ENCODE data around the gene CCL21.

CCL21 gene

DNA sequence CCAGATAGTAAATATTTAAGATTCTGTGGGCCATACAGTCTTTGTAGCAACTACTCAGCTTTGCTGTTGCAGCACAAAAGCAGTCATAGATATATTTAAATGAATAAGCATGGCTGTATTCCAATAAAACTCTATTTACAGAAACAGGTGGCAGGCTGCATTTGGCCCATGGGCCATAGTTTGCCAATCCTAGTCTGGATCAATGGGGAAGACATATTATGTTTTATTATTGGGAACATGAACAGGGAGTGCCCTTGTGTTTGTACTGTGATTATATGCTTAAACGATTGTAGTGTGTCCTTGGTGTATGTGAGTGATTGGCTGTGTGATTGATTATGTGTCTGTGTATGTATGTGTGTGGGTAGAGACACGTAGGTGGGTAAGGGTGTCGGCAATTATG, 35.5 kb downstream of the CCL21 start:
- Histone ChIP-seq H3K4me3 (ENCODE audit: low read depth in 1 of 2, low read length in 2 of 2) (no peak overlapping the region), H3K9me3 (ENCODE audit: control insufficient read depth in 1 of 2, low read length in 2 of 2) (no peaks in the 10 kb centered on the region), H3K4me1 (ENCODE audit: control insufficient read depth in 1 of 2, insufficient read depth in 2 of 2, low read length in 2 of 2) (no peaks in the 10 kb centered on the region), H3K27ac (ENCODE audit: low read depth, low read length) (no peak overlapping the region), H3K36me3 (ENCODE audit: control insufficient read depth in 1 of 2, insufficient read depth in 2 of 2, low read length in 2 of 2) (no peaks in the 10 kb centered on the region), H3K9ac (ENCODE audit: low read depth in 1 of 2, low read length in 2 of 2) (no peak overlapping the region), H3K27me3 (ENCODE audit: control insufficient read depth in 1 of 2, insufficient read depth in 2 of 2, low read length in 2 of 2) (no peaks in the 10 kb centered on the region)

DNA sequence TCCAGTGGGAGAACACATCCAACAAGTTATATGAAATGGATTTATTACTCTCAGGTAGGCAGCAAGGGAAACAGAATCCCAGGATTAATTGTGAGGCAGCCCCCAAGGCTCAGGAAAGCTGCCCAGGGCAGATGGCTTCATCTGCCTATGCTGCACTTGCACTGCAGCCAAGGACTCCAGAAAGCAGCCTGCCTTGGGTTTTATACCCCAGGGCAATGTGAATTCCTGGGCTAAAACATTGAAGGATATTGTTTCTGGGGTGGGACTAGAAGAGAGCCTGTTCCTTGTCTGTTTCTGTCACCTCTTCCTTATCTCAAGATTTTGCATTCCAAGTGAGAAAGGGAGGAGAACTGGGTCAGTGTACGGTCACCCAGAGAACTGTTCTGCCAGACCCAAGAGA, 38.6 kb downstream of the CCL21 start:
- H3K27ac ChIP-seq (ENCODE audit: low read depth, low read length) = no peak overlapping the region
- no peak overlapping the region for H3K4me3 ChIP-seq (ENCODE audit: low read depth in 1 of 2, low read length in 2 of 2)
- H3K36me3 ChIP-seq (ENCODE audit: control insufficient read depth in 1 of 2, insufficient read depth in 2 of 2, low read length in 2 of 2) = no peaks in the 10 kb centered on the region
- H3K9me3 ChIP-seq (ENCODE audit: control insufficient read depth in 1 of 2, low read length in 2 of 2) = no peaks in the 10 kb centered on the region
- H3K4me1 ChIP-seq (ENCODE audit: control insufficient read depth in 1 of 2, insufficient read depth in 2 of 2, low read length in 2 of 2) = peaks cover 0 to 1% of the 10 kb centered on the region in 2 donors
- no peaks in the 10 kb centered on the region for H3K27me3 ChIP-seq (ENCODE audit: control insufficient read depth in 1 of 2, insufficient read depth in 2 of 2, low read length in 2 of 2)
- H3K9ac ChIP-seq (ENCODE audit: low read depth in 1 of 2, low read length in 2 of 2) = no peak overlapping the region

DNA sequence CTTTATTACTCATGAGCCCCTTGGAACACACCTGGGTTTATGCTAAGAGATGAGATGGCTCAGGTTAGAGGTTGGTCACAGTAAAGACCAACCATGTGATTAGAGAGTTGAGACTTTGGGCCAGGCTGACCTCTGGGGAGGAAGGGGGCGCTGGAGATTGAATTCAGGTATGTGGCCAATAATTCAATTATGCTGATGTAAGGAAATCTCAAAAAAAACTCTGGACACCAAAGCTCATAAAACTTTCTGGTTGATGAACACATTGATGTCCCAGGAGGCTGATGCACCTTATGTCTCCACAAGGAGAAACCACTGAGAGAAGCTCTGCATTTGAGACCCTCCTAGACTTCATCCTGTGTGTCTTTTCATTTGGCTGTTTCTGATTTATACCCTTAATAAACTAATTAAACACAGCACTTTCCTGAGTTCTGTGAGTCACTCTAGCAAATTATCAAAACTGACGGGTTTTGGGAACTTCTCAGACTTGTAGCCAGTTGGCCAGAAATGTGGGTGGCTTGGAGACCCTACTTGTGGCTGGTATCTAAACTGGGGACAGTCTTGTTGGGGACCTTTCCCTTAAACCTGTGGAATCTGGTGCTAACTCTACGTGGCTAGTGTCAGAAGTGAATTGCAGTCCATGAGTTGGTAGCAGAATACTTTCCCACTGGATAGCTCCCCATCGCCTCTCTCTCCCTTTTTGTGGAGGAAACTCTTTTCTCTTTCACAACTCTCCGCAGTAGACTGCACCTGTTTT, 40.0 kb downstream of the CCL21 start:
- Histone ChIP-seq H3K36me3 (ENCODE audit: control insufficient read depth in 1 of 2, insufficient read depth in 2 of 2, low read length in 2 of 2) (no peaks in the 10 kb centered on the region), H3K4me1 (ENCODE audit: control insufficient read depth in 1 of 2, insufficient read depth in 2 of 2, low read length in 2 of 2) (peaks cover 0 to 5% of the 10 kb centered on the region in 2 donors), H3K4me3 (ENCODE audit: low read depth in 1 of 2, low read length in 2 of 2) (no peak overlapping the region), H3K9ac (ENCODE audit: low read depth in 1 of 2, low read length in 2 of 2) (no peak overlapping the region), H3K27ac (ENCODE audit: low read depth, low read length) (no peak overlapping the region), H3K9me3 (ENCODE audit: control insufficient read depth in 1 of 2, low read length in 2 of 2) (no peaks in the 10 kb centered on the region), H3K27me3 (ENCODE audit: control insufficient read depth in 1 of 2, insufficient read depth in 2 of 2, low read length in 2 of 2) (no peaks in the 10 kb centered on the region)

DNA sequence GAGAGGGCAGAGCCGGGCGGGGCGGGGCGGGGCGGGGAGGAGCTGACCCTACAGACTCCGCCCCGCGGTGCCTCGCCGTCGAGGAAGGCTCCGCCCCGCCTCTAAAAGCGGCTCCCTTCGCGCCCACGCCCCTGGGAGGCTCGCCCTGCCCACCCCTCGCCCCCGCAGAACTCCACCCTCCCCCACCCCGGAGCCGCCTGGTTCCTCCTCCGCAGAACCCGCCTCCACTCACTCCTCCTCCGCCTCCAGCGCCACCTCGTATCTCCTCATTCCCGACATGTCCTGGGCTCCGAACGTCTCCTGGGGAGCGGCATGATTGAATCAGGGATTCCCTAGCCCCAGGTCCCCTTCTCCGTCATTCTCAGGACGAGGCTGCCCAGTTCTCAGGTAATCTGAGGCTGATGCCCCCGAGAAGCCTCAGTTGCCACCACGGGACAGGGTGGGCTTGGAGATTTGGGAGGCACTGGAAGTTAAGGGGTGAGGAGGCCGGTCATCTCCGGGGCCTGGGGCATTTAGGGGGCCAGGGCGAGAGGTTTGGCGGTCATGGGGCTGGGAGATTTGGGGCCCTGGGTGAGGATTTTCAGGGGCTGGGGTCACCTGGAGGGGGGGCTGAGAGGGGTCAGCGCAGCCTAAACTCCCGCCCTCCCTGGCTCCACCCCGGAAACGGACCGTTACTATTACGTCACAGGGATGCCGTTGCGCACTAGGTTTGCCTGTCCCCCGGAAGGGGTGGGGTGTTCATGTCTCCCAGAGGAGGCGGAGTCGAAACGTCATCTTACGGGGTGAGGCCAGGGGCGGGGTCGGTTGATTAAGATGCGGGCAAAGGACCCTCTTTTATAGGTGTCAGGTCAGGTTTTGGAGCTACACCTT, 44.3 kb downstream of the CCL21 start:
- Histone ChIP-seq H3K36me3 (ENCODE audit: control insufficient read depth in 1 of 2, insufficient read depth in 2 of 2, low read length in 2 of 2) (no peaks in the 10 kb centered on the region), H3K27me3 (ENCODE audit: control insufficient read depth in 1 of 2, insufficient read depth in 2 of 2, low read length in 2 of 2) (no peaks in the 10 kb centered on the region), H3K9me3 (ENCODE audit: control insufficient read depth in 1 of 2, low read length in 2 of 2) (no peaks in the 10 kb centered on the region), H3K4me3 (ENCODE audit: low read depth in 1 of 2, low read length in 2 of 2) (peak overlapping the region; percentile 90 to 93), H3K9ac (ENCODE audit: low read depth in 1 of 2, low read length in 2 of 2) (peak overlapping the region; percentile 93 to 95), H3K4me1 (ENCODE audit: control insufficient read depth in 1 of 2, insufficient read depth in 2 of 2, low read length in 2 of 2) (peaks cover 12 to 17% of the 10 kb centered on the region in 2 donors), H3K27ac (ENCODE audit: low read depth, low read length) (peak overlapping the region; percentile 98)

- Histone ChIP-seq H3K9ac (ENCODE audit: low read depth in 1 of 2, low read length in 2 of 2) (peak overlapping the region; percentile 63 to 77), H3K36me3 (ENCODE audit: control insufficient read depth in 1 of 2, insufficient read depth in 2 of 2, low read length in 2 of 2) (no peaks in the 10 kb centered on the region), H3K27ac (ENCODE audit: low read depth, low read length) (peak overlapping the region; percentile 73), H3K27me3 (ENCODE audit: control insufficient read depth in 1 of 2, insufficient read depth in 2 of 2, low read length in 2 of 2) (no peaks in the 10 kb centered on the region), H3K9me3 (ENCODE audit: control insufficient read depth in 1 of 2, low read length in 2 of 2) (no peaks in the 10 kb centered on the region), H3K4me3 (ENCODE audit: low read depth in 1 of 2, low read length in 2 of 2) (peak overlapping the region; percentile 66 to 68), H3K4me1 (ENCODE audit: control insufficient read depth in 1 of 2, insufficient read depth in 2 of 2, low read length in 2 of 2) (peaks cover 15 to 19% of the 10 kb centered on the region in 2 donors)
These were observed 44.9 kb downstream of the CCL21 start for GRCh38 chr9:34665067-34665380.

DNA sequence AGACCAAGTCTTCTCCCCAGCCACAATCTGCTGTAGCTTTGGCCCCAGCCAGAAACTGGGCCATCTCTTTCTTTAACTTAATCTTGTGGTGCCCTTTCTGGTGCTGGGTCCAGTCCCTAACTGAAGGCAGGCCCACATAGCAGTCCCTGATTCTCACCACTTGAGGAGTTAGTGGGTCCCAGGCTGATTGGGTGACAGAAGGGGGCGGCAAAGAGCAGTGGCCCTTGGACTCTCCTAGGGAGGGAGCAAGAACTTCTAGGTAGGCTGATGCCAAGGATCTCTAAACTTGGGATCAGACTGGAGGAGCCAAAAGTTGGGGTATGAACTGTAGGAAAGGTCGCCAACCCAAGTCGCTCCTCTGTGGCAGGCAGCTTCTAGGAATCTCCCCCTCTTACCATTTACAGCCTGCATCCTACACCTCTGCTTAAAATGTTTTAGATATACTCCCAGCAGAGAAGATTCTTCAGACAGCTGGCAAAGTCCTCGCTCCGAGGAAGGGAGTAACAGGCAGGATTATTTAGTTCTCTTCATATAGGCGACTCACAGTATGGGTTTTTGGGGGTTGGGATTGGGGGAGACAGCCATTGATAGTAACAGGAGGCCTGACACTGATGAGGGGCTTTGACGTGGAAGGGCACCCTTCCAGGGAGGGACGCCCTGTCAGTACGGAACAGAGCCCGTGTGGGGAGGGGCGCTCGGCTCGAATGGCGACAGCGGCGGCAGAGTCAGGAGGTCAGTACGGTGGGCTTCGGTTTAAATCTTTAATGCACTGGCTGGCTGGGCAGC, 45.5 kb downstream of the CCL21 start:
- peak overlapping the region; percentile 63 to 77 for H3K9ac ChIP-seq (ENCODE audit: low read depth in 1 of 2, low read length in 2 of 2)

GRCh38 chr9:34663303-34663605, 46.7 kb downstream of the CCL21 start:
- Histone ChIP-seq H3K9ac (ENCODE audit: low read depth in 1 of 2, low read length in 2 of 2) (no peak overlapping the region), H3K4me1 (ENCODE audit: control insufficient read depth in 1 of 2, insufficient read depth in 2 of 2, low read length in 2 of 2) (peaks cover 25 to 26% of the 10 kb centered on the region in 2 donors), H3K27me3 (ENCODE audit: control insufficient read depth in 1 of 2, insufficient read depth in 2 of 2, low read length in 2 of 2) (no peaks in the 10 kb centered on the region), H3K4me3 (ENCODE audit: low read depth in 1 of 2, low read length in 2 of 2) (no peak overlapping the region), H3K27ac (ENCODE audit: low read depth, low read length) (no peak overlapping the region), H3K36me3 (ENCODE audit: control insufficient read depth in 1 of 2, insufficient read depth in 2 of 2, low read length in 2 of 2) (no peaks in the 10 kb centered on the region), H3K9me3 (ENCODE audit: control insufficient read depth in 1 of 2, low read length in 2 of 2) (no peaks in the 10 kb centered on the region)

More for the DNA sequence above, 45.5 kb downstream of the CCL21 start:
- H3K27me3 ChIP-seq (ENCODE audit: control insufficient read depth in 1 of 2, insufficient read depth in 2 of 2, low read length in 2 of 2) = no peaks in the 10 kb centered on the region
- peaks cover 21 to 22% of the 10 kb centered on the region in 2 donors for H3K4me1 ChIP-seq (ENCODE audit: control insufficient read depth in 1 of 2, insufficient read depth in 2 of 2, low read length in 2 of 2)
- no peaks in the 10 kb centered on the region for H3K36me3 ChIP-seq (ENCODE audit: control insufficient read depth in 1 of 2, insufficient read depth in 2 of 2, low read length in 2 of 2)
- H3K9me3 ChIP-seq (ENCODE audit: control insufficient read depth in 1 of 2, low read length in 2 of 2) = no peaks in the 10 kb centered on the region
- H3K4me3 ChIP-seq (ENCODE audit: low read depth in 1 of 2, low read length in 2 of 2) = peak overlapping the region; percentile 66 to 68
- peak overlapping the region; percentile 73 for H3K27ac ChIP-seq (ENCODE audit: low read depth, low read length)

- Histone ChIP-seq H3K27me3 (ENCODE audit: control insufficient read depth in 1 of 2, insufficient read depth in 2 of 2, low read length in 2 of 2) (no peaks in the 10 kb centered on the region), H3K36me3 (ENCODE audit: control insufficient read depth in 1 of 2, insufficient read depth in 2 of 2, low read length in 2 of 2) (no peaks in the 10 kb centered on the region), H3K4me1 (ENCODE audit: control insufficient read depth in 1 of 2, insufficient read depth in 2 of 2, low read length in 2 of 2) (peaks cover 25 to 26% of the 10 kb centered on the region in 2 donors), H3K9me3 (ENCODE audit: control insufficient read depth in 1 of 2, low read length in 2 of 2) (no peaks in the 10 kb centered on the region), H3K9ac (ENCODE audit: low read depth in 1 of 2, low read length in 2 of 2) (no peak within 1 kb of the TSS), H3K4me3 (ENCODE audit: low read depth in 1 of 2, low read length in 2 of 2) (no peak within 1 kb of the TSS), H3K27ac (ENCODE audit: low read depth, low read length) (no peak within 1 kb of the TSS)
These were observed 47.2 kb downstream of the CCL21 start, which contains the start of gene CCL27 for GRCh38 chr9:34662526-34663302. TSS of gene CCL27 (minus strand) at chr9:34662657. CDS start at chr9:34662633, 24 bp downstream.

DNA sequence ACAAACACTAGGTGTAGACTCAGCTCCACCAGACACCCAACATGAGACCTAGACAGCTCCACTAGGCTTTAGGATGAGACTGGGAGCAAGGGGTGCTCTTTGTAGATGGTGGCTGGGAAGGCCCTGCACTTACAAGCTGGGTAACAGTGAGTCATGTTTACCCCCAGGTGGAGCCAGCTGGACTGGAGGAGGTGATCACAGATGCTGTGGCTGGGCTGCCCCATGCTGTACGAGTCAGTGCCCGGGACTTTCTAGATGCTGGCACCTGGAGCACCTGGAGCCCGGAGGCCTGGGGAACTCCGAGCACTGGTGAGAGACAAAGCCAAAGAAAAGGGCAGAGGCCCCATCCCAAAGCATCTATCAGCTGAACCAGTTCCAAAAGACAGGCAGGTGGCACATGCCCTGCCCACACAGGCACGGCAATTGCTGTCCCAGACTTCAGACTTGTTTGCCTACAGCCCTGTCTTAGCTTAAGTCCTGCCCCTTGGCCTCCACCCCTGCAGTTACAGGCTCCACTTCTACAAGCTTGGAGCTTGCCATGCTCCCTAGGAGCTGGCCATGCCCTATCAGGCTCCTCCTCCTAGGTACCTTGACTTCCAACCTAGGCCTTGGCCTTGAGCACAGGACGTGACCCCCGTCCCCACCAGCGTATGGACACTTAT, 50.2 kb downstream of the CCL21 start:
- Histone ChIP-seq H3K9ac (ENCODE audit: low read depth in 1 of 2, low read length in 2 of 2) (no peak overlapping the region), H3K4me1 (ENCODE audit: control insufficient read depth in 1 of 2, insufficient read depth in 2 of 2, low read length in 2 of 2) (peaks cover 18 to 23% of the 10 kb centered on the region in 2 donors), H3K4me3 (ENCODE audit: low read depth in 1 of 2, low read length in 2 of 2) (no peak overlapping the region), H3K27ac (ENCODE audit: low read depth, low read length) (no peak overlapping the region), H3K9me3 (ENCODE audit: control insufficient read depth in 1 of 2, low read length in 2 of 2) (no peaks in the 10 kb centered on the region), H3K27me3 (ENCODE audit: control insufficient read depth in 1 of 2, insufficient read depth in 2 of 2, low read length in 2 of 2) (no peaks in the 10 kb centered on the region), H3K36me3 (ENCODE audit: control insufficient read depth in 1 of 2, insufficient read depth in 2 of 2, low read length in 2 of 2) (no peaks in the 10 kb centered on the region)
